ENCODE measurements around the gene TRERF1.

GRCh38 chr6:42304053-42304712 lies 147.5 kb downstream of the TRERF1 start:
- TF ChIP-seq POLR2A (IDR thresholded peaks at IDR 0.05; ENCODE audit: low read length), result no peak
- no peak for TF ChIP-seq GATA1 (IDR thresholded peaks at IDR 0.05; ENCODE audit: low read depth, low read length)
